SH-SY5Y (cell line): ENCODE data around the gene ZSCAN20.

ENCODE experiments used
- GATA2 ChIP-seq: IDR thresholded peaks from 2 replicates; pipeline ENCODE4 v1.6.1; 2011; ENCODE audit warnings: mild to moderate bottlenecking, low read depth, low read length
- GATA3 ChIP-seq: IDR thresholded peaks from 2 replicates; pipeline ENCODE4 v1.6.1; 2011; ENCODE audit warnings: low read depth, mild to moderate bottlenecking, low read length, moderate library complexity

DNA sequence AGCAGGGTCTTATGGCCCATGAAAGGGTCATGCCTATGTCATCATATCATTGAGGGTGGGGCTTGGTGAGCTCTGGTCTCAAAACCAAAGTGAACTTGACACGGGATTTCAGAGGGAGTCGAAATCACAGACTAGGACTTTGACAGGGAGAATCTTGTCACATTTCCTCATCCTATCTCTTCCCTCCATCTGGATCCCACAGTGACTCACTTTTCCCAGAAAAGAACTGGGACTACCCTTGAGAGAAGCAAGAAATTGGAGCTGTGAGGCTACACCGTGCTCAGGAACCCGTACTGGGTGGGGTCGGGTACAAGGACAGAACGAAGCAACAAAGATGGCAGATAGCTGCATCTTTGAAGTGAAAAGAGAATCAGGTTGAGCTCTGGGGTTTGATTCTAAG, 69.5 kb downstream of the ZSCAN20 start:
- TF ChIP-seq GATA3 (no peak), GATA2 (no peak)
